HAP-1 (cell line): Measurements from ENCODE around the gene WASHC1.
"Not testable (repeated sequence)": the region's sequence is repeated elsewhere in the genome, so short reads cannot be mapped to it uniquely, and the experiment has no call there.

Experiments
- DNase-seq, 2 experiments: peaks; one replicate each; pipeline ENCODE4 v3.0.0-alpha.2; 2016 to 2020; ENCODE audit warnings: low spot score in 2 of 2
- H3K27me3 ChIP-seq: fragments of 250-450 bp; sonication (Bioruptor Pico); 2 replicates; pipeline ENCODE4 v1.5.1; 2020; ENCODE audit warnings: low read depth, mild to moderate bottlenecking, moderate library complexity
- H3K36me3 ChIP-seq: fragments of 250-450 bp; sonication (Bioruptor Pico); replicated peaks from 2 replicates; pipeline ENCODE4 v1.5.1; 2020; ENCODE audit warnings: mild to moderate bottlenecking
- H3K4me1 ChIP-seq: fragments of 250-450 bp; sonication (Bioruptor Pico); 2 replicates; pipeline ENCODE4 v1.5.1; 2020; ENCODE audit warnings: mild to moderate bottlenecking
- H3K4me3 ChIP-seq: fragments of 250-450 bp; sonication (Bioruptor Pico); 2 replicates; pipeline ENCODE4 v1.5.1; 2020; ENCODE audit warnings: mild to moderate bottlenecking, moderate library complexity
- H3K9me3 ChIP-seq: fragments of 250-450 bp; sonication (Bioruptor Pico); 2 replicates; pipeline ENCODE4 v1.5.1; 2020; ENCODE audit warnings: mild to moderate bottlenecking, moderate library complexity
- in situ Hi-C: fragments of 300-500 bp; cut with MboI; formaldehyde crosslinking; loops from 3 replicates; pipeline ENCODE4 v1.14.3; 2020; ENCODE audit warnings: low sequenced_read_pairs, inconsistent platforms, mixed read lengths

The WASHC1 gene

GRCh38 chr9:29356-29755 lies at the start of gene WASHC1:
TSS of gene WASHC1 (minus strand) at chr9:29456. CDS start at chr9:24999, 4,457 bp downstream.
- H3K27me3 ChIP-seq, H3K4me1 ChIP-seq, H3K36me3 ChIP-seq, H3K9me3 ChIP-seq, DNase-seq, in situ Hi-C loops: not testable (repeated sequence)
- H3K4me3 ChIP-seq, result peak within 1 kb of the TSS; percentile 35

GRCh38 chr9:78333-78732 lies 49.1 kb upstream of the WASHC1 start:
- DNase-seq, H3K36me3 ChIP-seq, in situ Hi-C loops, H3K27me3 ChIP-seq, H3K9me3 ChIP-seq, H3K4me1 ChIP-seq, H3K4me3 ChIP-seq: not testable (repeated sequence)

- H3K4me3 ChIP-seq, DNase-seq, H3K27me3 ChIP-seq, H3K9me3 ChIP-seq, H3K36me3 ChIP-seq, H3K4me1 ChIP-seq, in situ Hi-C loops: not testable (repeated sequence)
Observed at GRCh38 chr9:76389-76788, 47.1 kb upstream of the WASHC1 start.

GRCh38 chr9:73900-74525 lies 44.8 kb upstream of the WASHC1 start:
- H3K4me1 ChIP-seq, H3K27me3 ChIP-seq, DNase-seq, H3K4me3 ChIP-seq, H3K9me3 ChIP-seq, in situ Hi-C loops, H3K36me3 ChIP-seq: not testable (repeated sequence)

GRCh38 chr9:73076-73899 lies 44.0 kb upstream of the WASHC1 start:
- H3K9me3 ChIP-seq, H3K4me1 ChIP-seq, H3K36me3 ChIP-seq, H3K27me3 ChIP-seq, in situ Hi-C loops: not testable (repeated sequence)
- peak overlapping the region; percentile 26 for H3K4me3 ChIP-seq
- DNase-seq, result peak in 1 of 2 experiments; percentile 33

- in situ Hi-C loops, H3K4me1 ChIP-seq, H3K27me3 ChIP-seq, H3K36me3 ChIP-seq, H3K4me3 ChIP-seq, DNase-seq, H3K9me3 ChIP-seq: not testable (repeated sequence)
Observed at GRCh38 chr9:63031-63629, 33.9 kb upstream of the WASHC1 start.

GRCh38 chr9:52678-53077 lies 23.4 kb upstream of the WASHC1 start:
- in situ Hi-C loops, H3K4me1 ChIP-seq, H3K4me3 ChIP-seq, H3K9me3 ChIP-seq, H3K27me3 ChIP-seq, H3K36me3 ChIP-seq, DNase-seq: not testable (repeated sequence)

GRCh38 chr9:48190-48842 lies 19.1 kb upstream of the WASHC1 start:
- in situ Hi-C loops, result not testable (repeated sequence)

GRCh38 chr9:46639-47271 lies 17.5 kb upstream of the WASHC1 start:
- H3K27me3 ChIP-seq, in situ Hi-C loops, H3K4me3 ChIP-seq, H3K9me3 ChIP-seq, H3K36me3 ChIP-seq, H3K4me1 ChIP-seq, DNase-seq: not testable (repeated sequence)

More at GRCh38 chr9:48190-48842, 19.1 kb upstream of the WASHC1 start:
- H3K4me1 ChIP-seq, H3K9me3 ChIP-seq, H3K4me3 ChIP-seq, H3K27me3 ChIP-seq, H3K36me3 ChIP-seq: not testable (repeated sequence)
- peak in 1 of 2 experiments; percentile 9 for DNase-seq

- in situ Hi-C loops, DNase-seq, H3K36me3 ChIP-seq, H3K4me3 ChIP-seq, H3K27me3 ChIP-seq, H3K9me3 ChIP-seq, H3K4me1 ChIP-seq: not testable (repeated sequence)
Observed at GRCh38 chr9:46164-46563, 16.9 kb upstream of the WASHC1 start.

GRCh38 chr9:45180-45878 lies 16.1 kb upstream of the WASHC1 start:
- H3K4me3 ChIP-seq, H3K9me3 ChIP-seq, H3K27me3 ChIP-seq, in situ Hi-C loops, DNase-seq, H3K4me1 ChIP-seq, H3K36me3 ChIP-seq: not testable (repeated sequence)

GRCh38 chr9:44416-44815 lies 15.2 kb upstream of the WASHC1 start:
- H3K4me3 ChIP-seq, H3K4me1 ChIP-seq, H3K36me3 ChIP-seq, DNase-seq, H3K27me3 ChIP-seq, H3K9me3 ChIP-seq, in situ Hi-C loops: not testable (repeated sequence)

- in situ Hi-C loops, DNase-seq, H3K9me3 ChIP-seq, H3K36me3 ChIP-seq, H3K4me3 ChIP-seq, H3K4me1 ChIP-seq, H3K27me3 ChIP-seq: not testable (repeated sequence)
Observed at GRCh38 chr9:43636-44035, 14.4 kb upstream of the WASHC1 start.
